GM10266 (cell line): ENCODE measurements around the gene PDE4DIP.
"Not testable (repeated sequence)": the region's sequence is repeated elsewhere in the genome, so short reads cannot be mapped to it uniquely, and the experiment has no call there.

Experiments
- DNase-seq: peaks from one replicate; pipeline ENCODE4 v3.0.0; 2012; ENCODE audit errors: extremely low spot score

PDE4DIP gene

DNA sequence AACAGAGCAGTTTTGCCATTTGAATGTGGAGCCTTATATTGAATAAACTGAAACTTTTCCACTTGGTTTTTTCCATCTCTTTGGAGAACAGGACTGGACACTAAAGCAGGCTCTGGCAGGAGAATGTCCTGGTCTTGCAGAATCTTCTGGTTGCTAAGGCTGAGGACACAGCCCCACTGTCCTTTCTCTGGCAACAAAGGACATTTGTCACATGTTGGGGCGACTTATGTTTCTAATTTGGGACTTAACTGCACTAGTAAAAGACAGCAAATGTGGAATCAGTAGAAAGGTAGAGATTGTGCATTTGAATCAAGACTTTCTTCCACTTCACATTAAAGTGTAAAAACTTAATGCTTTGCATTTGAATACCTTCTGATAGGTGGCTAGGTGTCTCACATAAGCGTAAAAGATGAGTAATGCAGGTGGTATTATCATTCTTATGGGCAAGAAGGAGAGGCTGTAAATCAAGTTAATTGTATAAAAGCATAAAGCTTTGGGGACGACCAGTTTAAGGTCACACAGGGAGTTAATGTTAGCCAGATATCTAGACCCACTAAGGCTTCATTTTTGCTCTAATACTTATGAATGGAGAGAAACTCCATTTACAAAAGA, 74.7 kb downstream of the PDE4DIP start:
- DNase-seq: not testable (repeated sequence)

DNA sequence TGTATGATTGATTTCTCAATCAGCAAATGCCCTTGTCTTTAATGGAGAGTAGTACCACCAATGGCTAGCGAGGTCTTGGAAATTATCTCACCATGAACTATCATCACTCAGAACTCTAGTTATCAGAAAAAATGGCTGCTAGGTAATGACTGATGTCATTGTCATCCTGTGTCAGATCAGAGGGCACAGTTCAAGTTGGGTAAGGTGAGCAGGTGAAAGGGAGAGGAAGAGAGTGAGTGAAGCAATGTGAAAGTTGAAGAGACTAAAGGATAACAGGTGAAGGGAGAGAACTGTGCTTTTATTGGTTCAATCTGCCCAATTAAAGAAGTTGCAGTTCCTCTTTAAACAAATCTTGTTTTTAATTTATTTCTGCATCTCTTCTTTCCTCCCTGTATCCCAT, 76.8 kb downstream of the PDE4DIP start:
- DNase-seq: not testable (repeated sequence)

DNA sequence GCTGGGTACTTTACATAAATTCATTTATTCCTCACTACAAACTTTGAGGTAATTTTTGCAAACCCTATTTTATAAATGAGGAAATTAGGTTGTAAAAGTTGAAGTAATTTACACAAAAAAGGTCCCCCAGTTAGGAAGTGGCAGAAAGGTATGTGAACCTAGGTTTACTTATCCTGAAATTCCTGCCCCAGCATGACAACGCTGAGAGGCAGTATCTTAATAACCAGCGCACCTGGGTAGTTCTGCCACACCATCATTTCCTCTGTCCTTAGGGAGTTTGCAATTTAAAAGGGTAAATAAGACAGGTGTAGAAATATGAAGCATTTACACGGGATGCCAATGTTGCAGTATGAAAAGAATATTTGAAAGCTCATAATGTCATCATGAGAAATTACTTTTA, 79.6 kb downstream of the PDE4DIP start:
- DNase-seq: not testable (repeated sequence)

DNA sequence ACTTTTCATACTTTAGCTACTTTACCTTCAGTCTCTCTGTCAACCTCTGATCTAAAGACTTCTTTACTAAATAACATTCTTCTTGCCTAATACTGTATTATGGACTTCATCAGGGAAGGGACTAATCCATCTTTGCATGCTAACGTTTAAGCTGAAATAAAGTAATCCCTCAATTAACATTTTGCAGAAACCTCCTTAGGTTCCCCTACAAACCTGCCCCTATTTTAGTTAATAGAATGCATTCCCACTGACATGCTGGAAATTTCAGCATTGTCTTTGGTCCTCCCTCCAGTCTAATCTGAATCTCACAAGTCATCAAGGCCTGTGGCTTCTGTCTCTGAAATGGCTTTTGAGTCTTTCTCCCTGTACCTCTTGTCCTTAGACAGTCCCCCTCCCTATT, 83.4 kb downstream of the PDE4DIP start:
- not testable (repeated sequence) for DNase-seq

DNA sequence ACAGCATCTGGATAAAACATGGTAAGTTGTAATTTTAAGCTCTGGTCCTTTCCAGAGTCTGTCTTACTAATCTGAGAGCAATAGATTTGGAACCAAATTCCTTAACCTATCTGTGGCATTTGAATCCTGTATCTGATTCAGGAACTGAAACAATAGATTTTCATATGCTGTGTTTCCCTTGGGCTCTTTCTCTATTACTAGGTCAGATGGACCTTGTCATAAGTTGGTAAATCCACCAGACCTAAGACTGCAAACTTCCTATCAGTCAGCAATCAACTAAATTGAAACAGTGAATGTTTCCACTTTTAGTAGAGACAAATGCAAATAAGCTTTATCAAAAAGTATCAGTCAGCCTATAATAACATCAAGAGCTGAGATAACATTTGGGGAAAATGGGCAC, 85.0 kb downstream of the PDE4DIP start:
- DNase-seq: not testable (repeated sequence)

DNA sequence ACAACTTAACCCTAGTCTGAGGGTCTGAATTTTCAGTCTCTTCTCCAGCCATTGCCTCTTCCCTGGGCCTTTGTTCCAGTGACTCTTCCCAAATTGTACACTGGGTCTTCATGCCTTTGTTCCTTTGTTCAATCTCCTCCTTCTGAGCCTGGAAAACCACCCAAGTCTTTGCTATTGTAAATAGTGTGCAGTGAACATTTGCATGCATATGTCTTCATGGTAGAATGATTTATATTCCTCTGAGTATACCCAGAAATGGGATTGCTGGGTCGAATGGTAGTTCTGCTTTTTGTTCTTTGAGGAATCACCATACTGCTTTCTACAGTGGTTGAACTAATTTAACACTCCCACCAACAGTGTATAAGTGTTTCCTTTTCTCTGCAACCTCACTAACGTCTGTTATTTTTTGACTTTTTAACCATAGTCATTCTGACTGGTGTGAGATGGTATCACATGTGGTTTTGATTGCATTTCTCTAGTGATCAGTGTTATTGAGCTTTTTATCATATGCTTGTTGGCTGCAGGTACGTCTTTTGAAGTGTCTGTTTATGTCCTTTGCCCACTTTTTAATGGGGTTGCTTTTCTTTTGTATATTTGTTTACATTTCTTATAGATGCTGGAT, 91.3 kb downstream of the PDE4DIP start:
- not testable (repeated sequence) for DNase-seq

DNA sequence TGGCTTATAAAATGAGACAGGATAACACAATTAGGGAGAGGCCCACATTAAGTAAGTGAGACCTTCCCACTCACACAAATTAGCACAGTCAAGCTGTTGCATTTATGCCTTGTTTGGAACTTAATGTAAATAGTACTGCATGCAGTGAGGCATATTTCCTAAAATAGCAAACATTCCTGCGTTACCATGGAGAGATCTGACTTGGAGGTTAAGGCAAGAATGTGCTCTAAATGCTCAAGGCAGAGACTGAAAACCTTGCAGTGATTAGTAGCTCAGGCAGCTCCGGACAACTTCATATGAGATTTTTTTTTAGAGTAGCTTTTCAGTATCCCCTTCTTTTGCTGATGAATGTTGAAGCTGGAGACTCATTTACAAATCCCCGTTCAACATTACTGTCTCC, 98.7 kb downstream of the PDE4DIP start:
- not testable (repeated sequence) for DNase-seq

DNA sequence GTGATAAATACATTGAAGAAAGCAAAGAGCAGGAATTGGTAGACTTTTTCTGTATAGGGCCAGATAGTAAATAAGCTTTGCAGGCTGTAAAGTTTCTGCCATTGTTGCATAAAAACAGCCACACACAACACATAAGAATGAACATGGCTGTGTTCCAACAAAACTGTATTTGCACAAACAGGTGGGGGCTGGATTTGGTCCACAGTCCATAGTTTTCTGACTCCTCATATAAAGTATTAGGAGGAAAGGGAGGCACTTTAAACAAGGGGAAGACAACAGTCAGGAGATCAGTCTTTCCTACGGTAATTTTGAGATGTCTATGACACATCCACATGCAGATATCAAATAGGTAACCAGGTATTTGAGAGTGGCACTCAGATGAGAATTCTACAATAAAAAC, 100.9 kb downstream of the PDE4DIP start:
- DNase-seq: not testable (repeated sequence)

DNA sequence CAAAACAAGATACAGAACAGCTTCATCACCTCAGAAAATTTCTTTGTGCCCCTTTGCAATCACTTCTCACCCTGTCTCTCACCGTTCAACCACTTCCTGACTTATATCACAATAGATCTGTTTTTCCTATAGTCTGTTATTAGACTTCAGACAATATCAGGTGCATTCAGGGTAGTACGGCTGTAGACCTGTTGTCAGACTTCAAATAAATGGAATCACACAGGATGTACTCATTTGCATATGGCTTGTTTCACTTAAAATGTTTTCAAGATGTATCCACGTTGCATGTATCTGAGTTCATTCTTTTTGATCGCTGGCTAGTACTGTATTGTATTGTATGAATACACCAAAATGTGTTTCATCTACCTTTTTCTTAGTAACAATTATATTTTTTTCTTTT, 104.5 kb downstream of the PDE4DIP start:
- DNase-seq: not testable (repeated sequence)

DNA sequence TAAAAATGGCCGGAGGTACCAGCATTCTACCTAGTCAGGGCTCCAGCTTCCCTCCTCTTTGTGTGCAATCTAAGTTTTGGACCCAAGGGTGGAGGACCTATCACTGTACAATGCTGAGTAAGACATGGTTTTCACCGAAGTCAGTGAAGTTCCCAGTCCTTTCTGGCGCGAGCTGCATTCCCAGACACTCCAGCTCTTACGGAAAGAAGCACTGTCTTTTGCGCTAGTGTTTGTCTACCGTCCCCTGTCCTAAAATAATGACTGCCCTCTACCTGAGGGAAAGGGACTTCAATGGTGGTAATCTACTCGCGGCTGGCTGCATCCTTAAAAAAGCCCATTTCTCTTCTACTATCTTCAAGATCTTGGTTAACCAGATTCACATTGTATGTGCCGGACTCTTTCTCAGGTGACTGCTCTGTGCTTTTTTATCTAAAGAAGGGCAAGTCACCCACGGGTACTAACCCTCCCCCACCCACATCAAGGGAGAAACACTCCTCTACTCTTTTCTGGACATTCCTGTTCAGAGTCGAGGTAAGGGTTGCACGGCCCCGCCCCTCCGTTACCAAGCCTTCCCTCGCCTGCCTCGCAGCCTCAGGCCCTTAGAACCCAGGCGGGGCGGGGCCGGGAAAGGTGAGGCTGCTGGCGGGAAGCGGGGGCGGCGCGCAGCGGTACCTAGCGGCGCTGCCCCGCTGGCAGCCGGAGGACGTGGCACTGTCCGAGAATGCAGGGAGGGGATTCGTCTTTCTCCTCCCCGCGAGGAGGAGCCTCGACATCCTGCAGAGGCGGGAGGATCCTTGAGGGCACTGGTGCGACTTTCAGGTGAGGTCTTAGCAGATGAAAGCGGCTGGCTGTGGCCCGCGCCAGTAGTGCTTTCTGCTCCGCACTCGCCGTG, 107.4 kb downstream of the PDE4DIP start:
- DNase-seq: not testable (repeated sequence)

DNA sequence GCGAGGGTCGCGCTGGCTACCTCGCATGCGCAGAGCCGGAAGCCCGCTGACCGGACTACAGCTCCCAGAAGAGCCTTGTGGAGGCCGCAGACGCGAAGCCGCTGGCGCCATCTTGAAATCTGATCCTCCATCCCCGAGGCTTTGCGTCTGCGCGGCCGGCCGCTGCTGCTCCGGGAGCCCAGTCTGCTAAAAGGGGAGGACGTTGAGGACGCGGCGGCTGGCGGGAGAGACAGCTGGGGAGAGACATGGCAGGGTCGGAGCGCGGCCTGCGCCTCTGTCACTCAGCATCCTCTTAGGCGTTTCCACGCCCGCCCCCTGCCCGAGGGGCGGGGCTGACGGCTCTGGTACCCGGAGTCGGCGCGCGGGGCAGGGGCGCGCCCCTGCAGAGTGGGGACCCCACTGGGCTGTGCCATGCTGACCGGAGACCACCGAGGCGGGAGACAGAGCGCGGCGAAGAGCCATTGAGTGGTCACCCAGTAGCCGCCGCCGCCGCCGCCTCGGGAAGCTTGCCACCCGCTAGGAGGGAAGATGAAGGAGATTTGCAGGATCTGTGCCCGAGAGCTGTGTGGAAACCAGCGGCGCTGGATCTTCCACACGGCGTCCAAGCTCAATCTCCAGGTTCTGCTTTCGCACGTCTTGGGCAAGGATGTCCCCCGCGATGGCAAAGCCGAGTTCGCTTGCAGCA, 108.2 kb downstream of the PDE4DIP start:
- not testable (repeated sequence) for DNase-seq

DNA sequence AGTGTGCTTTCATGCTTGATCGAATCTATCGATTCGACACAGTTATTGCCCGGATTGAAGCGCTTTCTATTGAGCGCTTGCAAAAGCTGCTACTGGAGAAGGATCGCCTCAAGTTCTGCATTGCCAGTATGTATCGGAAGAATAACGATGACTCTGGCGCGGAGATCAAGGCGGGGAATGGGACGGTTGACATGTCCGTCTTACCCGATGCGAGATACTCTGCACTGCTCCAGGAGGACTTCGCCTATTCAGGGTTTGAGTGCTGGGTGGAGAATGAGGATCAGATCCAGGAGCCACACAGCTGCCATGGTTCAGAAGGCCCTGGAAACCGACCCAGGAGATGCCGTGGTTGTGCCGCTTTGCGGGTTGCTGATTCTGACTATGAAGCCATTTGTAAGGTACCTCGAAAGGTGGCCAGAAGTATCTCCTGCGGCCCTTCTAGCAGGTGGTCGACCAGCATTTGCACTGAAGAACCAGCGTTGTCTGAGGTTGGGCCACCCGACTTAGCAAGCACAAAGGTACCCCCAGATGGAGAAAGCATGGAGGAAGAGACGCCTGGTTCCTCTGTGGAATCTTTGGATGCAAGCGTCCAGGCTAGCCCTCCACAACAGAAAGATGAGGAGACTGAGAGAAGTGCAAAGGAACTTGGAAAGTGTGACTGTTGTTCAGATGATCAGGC, 108.8 kb downstream of the PDE4DIP start:
- DNase-seq: not testable (repeated sequence)

DNA sequence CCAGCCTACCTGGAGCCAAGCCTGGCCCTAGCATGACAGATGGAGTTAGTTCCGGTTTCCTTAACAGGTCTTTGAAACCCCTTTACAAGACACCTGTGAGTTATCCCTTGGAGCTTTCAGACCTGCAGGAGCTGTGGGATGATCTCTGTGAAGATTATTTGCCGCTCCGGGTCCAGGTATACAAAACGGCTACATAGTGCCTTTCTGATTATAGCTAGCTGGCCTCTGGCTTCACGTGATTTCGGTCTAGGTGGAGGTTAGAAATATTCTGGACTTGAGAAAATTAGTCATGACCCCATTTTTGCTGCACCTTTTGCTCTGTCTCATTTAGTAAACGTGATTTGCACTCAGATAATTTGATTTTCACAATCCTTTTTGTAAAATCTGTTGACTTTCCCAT, 109.5 kb downstream of the PDE4DIP start:
- DNase-seq: peak; percentile 0

DNA sequence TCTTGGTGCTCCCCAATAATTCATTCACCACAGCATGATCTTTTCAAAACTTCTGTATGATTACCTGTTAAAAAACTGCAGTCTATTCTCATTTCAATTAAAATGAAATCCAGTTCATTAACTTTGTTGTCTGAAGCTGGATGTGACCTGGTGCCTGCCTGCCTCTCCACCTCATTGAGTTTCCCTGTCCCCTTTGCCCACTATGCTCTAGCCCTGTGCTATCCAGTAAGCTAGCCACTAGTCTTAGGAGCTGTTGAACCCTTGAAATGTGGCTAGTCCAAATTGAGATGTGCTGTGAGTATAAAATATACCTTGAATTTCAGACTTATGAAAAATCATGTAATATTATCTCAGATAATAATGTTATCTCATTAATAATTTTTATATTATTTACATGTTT, 114.1 kb downstream of the PDE4DIP start:
- not testable (repeated sequence) for DNase-seq

DNA sequence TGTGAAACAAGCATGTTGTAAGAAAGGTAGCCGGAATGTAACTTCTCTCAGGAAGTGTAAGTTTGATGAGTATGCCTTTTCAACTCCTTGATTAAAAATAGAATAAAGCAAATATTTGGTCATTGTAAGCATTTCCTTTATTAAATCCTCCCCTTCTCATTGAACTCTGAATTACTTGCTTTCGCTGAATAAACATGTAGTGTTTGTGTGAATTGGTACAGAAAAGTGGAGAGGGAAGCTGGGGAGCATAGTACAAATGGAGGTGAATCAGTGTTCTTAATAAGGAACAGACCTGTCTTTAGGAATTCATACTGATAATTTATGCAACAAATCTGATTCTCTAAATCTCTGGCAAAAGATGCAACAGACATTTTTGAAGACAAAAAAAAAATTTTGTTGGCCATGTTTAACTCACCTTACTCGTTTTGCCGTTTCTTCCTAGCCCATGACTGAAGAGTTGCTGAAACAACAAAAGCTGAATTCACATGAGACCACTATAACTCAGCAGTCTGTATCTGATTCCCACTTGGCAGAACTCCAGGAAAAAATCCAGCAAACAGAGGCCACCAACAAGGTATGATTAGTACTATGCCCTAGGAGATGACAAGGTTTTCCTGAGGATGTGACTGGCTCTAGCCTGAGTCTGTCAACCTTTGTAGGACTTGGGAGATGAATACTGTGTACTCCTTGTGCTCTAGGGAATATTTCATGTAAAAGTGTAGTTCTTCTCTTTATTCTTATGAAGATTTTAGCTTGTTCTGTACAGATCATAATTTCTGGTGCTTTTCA, 116.2 kb downstream of the PDE4DIP start:
- DNase-seq: not testable (repeated sequence)

DNA sequence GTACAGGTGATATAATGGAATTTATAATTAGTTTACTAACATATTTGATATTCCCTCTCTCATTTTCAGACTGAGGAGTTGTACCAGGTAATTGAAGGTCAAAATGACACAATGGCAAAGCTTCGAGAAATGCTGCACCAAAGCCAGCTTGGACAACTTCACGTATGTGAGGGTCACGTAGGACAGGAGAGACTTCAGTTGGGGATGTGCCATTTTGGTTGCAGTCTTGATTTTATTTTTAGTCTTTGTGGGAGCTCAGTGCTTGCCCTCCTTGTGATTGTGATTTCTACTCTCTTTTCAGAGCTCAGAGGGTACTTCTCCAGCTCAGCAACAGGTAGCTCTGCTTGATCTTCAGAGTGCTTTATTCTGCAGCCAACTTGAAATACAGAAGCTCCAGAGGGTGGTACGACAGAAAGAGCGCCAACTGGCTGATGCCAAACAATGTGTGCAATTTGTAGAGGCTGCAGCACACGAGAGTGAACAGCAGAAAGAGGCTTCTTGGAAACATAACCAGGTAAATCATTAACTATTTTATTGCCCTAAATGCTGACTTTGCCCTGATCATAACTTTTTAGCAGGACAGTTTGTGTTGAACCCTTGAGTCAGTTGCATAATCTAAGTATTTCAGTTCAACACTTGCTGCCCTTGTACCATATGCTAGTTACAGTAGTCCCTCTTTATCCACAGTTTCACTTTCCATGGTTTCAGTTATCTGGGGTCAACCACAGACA, 118.1 kb downstream of the PDE4DIP start:
- not testable (repeated sequence) for DNase-seq

DNA sequence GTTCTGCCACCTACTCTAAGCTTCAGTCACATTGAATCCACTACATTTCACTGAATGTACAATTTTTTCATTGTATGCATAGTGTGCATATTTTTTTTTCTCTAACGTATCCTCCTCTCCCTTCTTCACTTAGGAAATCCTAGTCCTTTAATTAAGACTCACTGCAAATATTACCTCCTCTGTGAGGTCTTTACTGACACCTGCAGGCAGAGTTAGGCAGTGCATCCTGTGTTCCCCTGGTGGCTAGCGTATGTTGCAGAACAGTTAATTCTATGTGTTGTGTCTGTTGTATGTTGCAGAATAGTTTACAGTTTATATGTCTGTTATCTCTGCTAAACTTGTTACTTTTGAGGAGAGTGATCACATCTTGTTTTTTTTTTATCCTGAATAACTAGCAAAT, 121.9 kb downstream of the PDE4DIP start:
- not testable (repeated sequence) for DNase-seq

DNA sequence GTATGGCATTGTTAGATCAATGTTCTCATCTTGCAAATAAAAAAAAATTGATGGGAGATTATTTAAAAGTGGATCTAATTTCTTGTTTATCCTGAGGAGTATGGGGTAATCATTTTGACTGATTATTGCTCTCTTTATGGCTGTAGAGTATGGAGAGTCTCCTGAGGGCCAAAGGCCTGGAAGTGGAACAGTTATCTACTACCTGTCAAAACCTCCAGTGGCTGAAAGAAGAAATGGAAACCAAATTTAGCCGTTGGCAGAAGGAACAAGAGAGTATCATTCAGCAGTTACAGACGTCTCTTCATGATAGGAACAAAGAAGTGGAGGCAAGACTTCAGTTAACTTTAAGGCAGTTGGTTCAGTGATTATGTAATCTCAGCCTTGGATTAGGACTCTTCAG, 123.4 kb downstream of the PDE4DIP start:
- DNase-seq: not testable (repeated sequence)

DNA sequence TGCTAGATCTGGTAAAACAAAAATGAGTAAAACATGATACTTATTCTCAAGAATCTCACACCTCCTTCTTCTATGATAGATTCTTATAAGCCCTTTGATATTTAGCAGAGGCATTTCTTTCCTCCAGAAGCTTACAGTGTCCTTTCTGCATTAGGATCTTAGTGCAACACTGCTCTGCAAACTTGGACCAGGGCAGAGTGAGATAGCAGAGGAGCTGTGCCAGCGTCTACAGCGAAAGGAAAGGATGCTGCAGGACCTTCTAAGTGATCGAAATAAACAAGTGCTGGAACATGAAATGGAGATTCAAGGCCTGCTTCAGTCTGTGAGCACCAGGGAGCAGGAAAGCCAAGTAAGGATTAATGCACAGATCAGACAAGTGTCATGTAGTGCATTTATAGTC, 124.5 kb downstream of the PDE4DIP start:
- not testable (repeated sequence) for DNase-seq

DNA sequence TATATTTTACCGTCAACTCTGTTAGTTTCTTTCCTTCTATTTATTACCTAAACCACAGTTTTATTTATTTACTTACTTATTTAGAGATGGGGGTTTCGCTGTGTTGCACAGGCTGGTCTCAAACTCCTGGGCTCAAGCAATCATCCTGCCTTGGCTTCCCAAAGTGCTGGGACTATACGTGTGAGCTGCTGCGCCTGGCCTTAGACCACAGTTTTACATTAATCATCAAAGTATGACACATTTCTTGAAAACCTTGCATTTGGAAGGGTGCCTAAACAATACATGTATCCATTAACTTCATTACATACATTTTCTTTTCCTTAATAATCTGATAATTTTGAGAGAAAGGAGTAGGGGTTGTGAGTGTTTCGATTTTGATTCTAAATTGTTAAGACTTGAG, 124.9 kb downstream of the PDE4DIP start:
- not testable (repeated sequence) for DNase-seq
